ENCODE results near the gene BHLHE23. TPM values are rescaled to one million over a fixed set of nuclear protein-coding genes. Genes with fewer than 3 reads are reported as not detected.

Gene BHLHE23
- not detected in 5 replicates for total RNA-seq (2022; extraction: Qiagen RNA extraction; ENCODE audit: low read depth)

DNA sequence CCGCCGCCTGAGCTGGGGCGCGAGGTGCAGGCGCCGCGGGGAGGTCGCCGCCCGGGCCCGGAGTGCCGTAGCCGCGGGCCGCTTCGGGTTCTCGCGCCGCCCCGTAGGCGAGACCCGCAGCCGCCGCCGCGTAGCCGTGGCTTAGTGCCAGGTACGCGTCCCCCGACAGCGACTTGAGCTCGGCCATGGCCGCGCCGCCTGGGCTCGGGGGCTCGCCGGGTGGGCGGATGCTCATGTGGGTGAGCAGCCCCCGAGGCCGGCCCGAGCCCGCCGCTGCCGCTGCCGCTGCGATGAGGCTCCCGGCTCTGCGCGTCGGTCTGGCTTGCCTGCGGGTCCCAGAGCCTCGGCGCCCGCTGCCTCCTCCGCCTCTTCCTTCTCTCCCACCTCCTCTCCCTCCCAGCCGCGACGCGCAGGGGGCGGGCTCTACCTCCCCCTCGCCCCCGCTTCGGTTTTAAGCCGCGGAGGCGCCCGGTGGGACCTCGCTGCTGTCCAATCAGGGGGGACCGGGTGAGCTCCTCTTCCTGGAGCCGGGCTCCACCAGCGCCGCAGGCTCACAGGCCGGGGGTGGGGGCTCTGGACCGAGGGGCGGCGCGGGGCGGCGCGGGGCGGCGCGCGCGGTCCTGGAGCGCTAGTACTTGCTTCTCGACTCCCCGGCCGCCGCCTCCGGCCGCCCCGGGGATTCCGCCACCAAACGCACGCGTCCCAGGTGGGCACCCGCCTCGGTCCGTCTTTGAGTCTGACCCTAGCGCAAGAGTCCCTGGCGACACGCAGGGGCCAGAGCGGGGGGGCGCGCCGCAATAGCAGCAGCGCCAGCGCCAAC, at the start of gene BHLHE23:
Gene BHLHE23 (minus strand): TSS at position 425 of the 820 bp plus-strand sequence. CDS start 190 bp downstream, at position 235.

Other genes with a start within 250 kb of the BHLHE23 start
- gene MRGBP, start 210.5 kb downstream of the BHLHE23 start, total RNA-seq (2022; extraction: Qiagen RNA extraction; ENCODE audit: low read depth): 20.1 to 24.8 TPM (median 23.6 TPM) in 5 replicates
- 32.8 to 52.9 TPM (median 49.1 TPM) in 5 replicates for gene OGFR, start 202.1 kb downstream of the BHLHE23 start, total RNA-seq (2022; extraction: Qiagen RNA extraction; ENCODE audit: low read depth)
- 0.21 to 0.81 TPM (median 0.49 TPM) in 5 replicates for gene COL9A3, start 189.9 kb downstream of the BHLHE23 start, total RNA-seq (2022; extraction: Qiagen RNA extraction; ENCODE audit: low read depth)
- 2.9 to 5.6 TPM (median 4.8 TPM) in 5 replicates for gene TCFL5, start 145.1 kb downstream of the BHLHE23 start, total RNA-seq (2022; extraction: Qiagen RNA extraction; ENCODE audit: low read depth)
- gene DIDO1, start 80.5 kb downstream of the BHLHE23 start, total RNA-seq (2022; extraction: Qiagen RNA extraction; ENCODE audit: low read depth): 17.9 to 27.4 TPM (median 23.7 TPM) in 5 replicates
- 21.2 to 22.6 TPM (median 22.1 TPM) in 5 replicates for gene GID8, start 68.8 kb downstream of the BHLHE23 start, total RNA-seq (2022; extraction: Qiagen RNA extraction; ENCODE audit: low read depth)
- 0.35 TPM in 1 of 5 replicates, not detected in the others for gene SLC17A9, start 54.3 kb downstream of the BHLHE23 start, total RNA-seq (2022; extraction: Qiagen RNA extraction; ENCODE audit: low read depth)
- 41.4 to 55.7 TPM (median 51.0 TPM) in 5 replicates for gene YTHDF1, start 209.2 kb upstream of the BHLHE23 start, total RNA-seq (2022; extraction: Qiagen RNA extraction; ENCODE audit: low read depth)
- 0.99 to 3.7 TPM (median 2.6 TPM) in 5 replicates for gene BIRC7, start 228.9 kb upstream of the BHLHE23 start, total RNA-seq (2022; extraction: Qiagen RNA extraction; ENCODE audit: low read depth)
- gene NKAIN4, start 247.5 kb upstream of the BHLHE23 start, total RNA-seq (2022; extraction: Qiagen RNA extraction; ENCODE audit: low read depth): 4.6 to 8.9 TPM (median 5.2 TPM) in 5 replicates

Data from A549 treated with ZK216348 at 1 μM for 4 hours (cell line).